Pons (tissue), 1 donor: ENCODE results near the gene TBATA.
"Not testable (repeated sequence)": the region's sequence is repeated elsewhere in the genome, so short reads cannot be mapped to it uniquely, and the experiment has no call there.

ENCODE experiments used
- DNase-seq: peaks from one replicate; pipeline ENCODE4 v3.0.0-alpha.2; 2016; ENCODE audit warnings: low spot score

TBATA gene

GRCh38 chr10:70778267-70778924, 6.8 kb downstream of the TBATA start:
- DNase-seq = no peak

- no peak for DNase-seq
These were observed 7.9 kb downstream of the TBATA start for GRCh38 chr10:70777063-70777875.

GRCh38 chr10:70776455-70777005, 8.6 kb downstream of the TBATA start:
- DNase-seq = no peak

- DNase-seq = no peak
These were observed 9.3 kb downstream of the TBATA start for GRCh38 chr10:70775679-70776454.

DNA sequence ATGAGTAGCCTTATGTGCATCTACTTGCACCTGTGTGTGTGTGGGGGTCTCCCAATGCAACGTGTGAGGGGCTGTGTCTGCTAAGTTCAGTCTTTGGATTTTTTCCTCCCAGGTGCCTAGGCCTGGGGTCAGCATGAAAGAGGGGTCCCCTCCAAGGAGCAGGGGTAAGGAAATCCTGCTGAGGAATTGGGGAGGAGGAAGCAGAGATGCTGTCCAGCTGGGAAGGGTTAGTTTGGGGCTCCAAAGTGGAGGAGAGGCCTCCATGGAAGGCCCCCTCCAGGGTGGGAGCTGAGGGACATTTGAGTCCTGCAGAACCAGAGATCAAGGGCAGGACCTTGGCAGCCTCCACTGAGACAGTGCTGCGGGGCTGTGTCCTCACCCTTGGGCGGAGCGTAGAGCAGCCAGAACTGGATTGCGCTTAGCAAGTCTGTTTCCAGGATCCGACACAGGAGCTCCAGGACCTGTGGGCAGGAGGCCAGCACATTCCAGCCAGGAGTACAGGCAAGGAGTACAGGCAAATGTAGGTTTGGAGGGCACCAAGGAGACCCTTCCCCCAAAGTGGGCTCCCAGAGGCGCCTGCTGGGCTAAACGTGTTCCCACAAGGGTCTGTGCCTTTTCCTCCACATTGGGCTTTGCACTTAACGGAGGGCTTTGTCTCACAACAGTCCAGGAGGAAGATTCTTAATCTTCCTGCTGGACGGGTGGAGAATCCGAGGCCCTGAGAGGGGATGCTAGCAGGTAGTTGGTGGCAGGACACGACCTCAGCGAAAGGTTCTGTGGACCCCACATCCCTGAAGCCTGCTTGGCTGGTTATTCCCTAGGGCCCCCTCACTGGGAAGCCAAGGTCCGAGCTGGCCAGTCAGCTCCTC, 10.1 kb downstream of the TBATA start:
- DNase-seq = no peak

DNA sequence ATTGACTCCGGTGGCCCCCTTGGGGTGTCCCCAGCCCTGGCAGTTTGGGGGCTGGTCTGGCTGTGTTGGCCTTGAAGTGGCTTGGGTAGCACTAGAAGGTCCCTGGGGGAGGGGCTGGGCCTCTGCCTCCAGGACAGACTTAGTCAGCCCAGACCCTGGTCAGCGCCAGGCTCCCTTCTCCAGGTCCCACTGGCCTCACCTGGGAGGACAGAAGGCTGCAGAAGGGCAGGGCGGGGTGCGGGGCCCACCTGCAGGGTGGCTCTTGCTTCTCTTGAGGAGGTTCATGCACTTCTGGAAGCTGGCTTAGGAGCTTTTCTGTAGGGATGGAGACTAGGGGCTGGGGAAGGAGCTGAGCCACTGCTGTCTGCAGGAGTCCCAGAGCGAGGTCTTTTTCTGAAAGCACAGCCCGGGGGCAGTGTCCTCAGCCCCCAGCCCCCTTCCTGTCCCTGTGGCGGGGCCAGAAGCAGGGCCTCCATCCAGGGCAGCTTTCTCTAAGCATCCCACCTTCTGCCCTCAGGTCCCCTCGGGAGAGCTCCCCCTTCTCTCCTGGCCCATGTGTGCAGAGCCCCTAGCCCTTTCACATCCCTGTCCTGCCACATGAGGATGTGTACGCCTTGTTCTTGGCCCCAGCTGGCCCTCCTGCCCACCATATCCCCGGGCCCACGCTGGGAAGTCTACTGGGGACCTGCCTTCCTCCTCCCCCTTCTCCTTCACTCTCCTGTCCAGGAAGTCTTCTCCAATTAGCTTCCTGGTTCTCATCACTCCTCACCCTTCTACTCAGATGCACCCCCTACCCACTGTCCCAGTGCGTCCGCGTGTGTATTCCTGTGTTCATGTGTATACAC, 11.0 kb downstream of the TBATA start:
- no peak for DNase-seq

- no peak for DNase-seq
These were observed 11.7 kb downstream of the TBATA start for GRCh38 chr10:70773461-70773860.

DNA sequence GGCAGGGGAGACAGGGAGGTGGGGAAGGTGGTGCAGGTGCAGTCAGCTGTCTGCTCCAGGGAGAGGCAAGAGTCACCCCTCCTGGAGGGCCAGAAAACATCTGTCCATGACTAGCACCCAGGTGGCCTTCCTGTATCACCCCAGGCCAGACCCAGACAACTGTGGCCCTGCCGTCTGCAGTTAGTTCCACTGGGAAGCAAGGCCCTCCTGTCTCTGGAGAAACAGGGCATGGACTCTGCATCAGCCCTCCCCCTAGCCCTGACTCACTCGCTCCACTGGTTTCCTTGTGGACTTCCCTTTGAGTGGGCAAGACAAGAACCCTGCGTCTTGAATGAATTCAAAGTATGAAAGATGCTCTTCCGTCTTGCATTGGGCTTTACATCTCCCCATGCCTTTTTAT, 12.6 kb downstream of the TBATA start:
- no peak for DNase-seq

GRCh38 chr10:70771311-70772194, 13.6 kb downstream of the TBATA start:
- DNase-seq = no peak

DNA sequence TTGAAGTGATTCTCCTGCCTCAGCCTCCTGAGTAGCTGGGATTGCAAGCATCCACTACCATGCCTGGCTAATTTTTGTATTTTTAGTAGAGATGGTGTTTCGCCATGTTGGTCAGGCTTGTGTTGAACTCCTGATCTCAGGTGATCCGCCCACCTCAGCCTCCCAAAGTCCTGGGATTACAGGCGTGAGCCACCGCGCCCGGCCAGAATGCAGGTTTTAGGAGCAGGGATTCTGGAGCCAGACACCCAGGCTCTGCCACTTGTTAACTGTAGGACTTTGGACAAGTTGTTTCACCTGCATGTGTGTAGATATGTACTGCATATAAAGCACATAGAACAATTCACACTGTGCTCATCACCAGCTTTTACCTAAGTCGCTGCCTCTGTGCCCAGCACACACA, 14.7 kb downstream of the TBATA start:
- not testable (repeated sequence) for DNase-seq

- no peak for DNase-seq
These were observed 15.2 kb downstream of the TBATA start for GRCh38 chr10:70770001-70770400.

DNA sequence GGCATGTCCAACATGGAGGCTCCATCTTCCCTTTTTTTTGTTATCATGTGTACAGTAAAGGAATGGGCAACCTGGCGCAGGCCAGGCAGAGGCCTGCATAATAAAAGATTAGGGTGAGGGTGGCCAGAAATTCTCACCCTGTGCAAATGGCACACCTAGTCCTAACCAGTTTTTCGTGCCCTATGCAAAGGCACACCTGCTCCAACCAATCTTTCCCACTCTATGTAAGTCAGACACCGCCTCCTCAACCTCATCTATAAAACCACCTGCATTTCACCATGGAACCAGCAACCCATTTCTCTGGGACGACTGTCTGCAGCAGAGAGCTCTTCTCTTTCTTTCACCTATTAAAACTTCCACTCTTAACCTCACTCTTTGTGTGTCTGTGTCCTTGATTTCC, 16.1 kb downstream of the TBATA start:
- DNase-seq = no peak

DNA sequence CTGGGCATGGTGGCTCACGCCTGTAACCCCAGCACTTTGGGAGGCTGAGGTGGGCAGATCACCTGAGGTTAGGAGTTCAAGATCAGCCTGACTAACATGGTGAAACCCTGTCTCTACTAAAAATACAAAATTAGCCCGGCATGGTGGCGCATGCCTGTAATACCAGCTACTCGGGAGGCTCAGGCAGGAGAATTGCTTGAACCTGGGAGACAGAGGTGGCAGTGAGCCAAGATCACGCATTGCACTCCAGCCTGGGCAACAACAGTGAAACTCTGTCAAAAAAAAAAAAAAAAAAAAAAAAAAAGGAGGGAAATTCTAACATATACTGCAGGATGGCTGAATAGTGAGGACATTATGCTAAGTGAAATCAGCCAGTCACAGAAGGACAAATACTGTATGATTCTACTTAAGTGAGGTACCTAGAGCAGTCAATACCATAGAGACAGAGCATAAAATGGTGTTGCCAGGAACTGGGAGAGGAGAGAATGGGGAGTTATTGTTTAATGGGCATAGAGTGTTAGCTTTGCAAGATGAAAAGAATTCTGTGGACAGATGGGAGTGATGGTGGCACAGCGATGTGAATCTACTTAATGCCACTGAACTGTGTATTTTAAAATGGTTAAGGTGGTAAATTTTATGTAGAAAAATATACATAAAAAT, 17.0 kb downstream of the TBATA start:
- not testable (repeated sequence) for DNase-seq

- no peak for DNase-seq
These were observed 19.2 kb downstream of the TBATA start for GRCh38 chr10:70765794-70766594.

- DNase-seq = no peak
These were observed 21.6 kb downstream of the TBATA start for GRCh38 chr10:70763567-70763966.

DNA sequence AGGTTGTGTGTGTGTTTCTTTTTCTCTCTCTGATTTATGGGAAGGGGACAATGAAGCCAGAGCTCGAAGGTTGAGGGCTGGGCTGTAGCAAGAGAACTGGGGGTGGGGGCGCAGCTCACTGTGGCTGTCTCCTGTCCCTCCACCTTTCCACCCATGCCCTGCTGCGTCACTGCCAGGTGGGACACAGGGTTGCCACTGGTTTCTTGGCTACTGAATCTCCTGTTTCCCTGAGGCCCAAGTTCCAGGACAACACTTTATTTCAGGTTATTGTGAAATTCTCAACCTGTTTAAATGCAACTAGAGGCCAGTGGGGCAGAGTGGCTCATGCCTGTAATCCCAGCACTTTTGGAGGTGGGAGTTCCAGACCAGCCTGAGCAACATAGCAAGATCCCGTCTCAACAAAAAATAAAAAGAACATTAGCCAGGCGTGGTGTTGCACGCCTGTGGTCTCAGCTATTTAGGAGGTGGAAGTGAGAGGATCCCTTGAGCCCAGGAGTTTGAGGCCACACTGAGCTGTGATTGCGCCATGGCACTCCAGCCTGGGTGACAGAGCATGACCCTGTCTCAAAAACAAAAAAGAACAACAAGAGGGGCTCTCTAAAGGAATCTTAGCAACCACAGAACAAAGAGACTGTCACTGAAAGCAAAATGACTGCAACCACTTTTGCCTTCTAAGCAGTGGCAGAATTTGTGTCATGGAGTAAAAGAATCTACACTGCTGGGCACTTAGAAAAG, 22.6 kb downstream of the TBATA start:
- DNase-seq = no peak

GRCh38 chr10:70761727-70762350, 23.3 kb downstream of the TBATA start:
- DNase-seq = no peak
